ENCODE data around the gene ANTKMT.

- TF ChIP-seq CTCF (IDR thresholded peaks at IDR 0.05), result no peak
- TF ChIP-seq POLR2A (IDR thresholded peaks at IDR 0.05), result no peak
These were observed 38.4 kb downstream of the ANTKMT start for GRCh38 chr16:759110-759910.
